A673 (cell line): ENCODE measurements around the gene WDFY3.

ENCODE experiments used
- CTCF ChIP-seq: fragments of 300-800, 200-600 bp; sonication (generic); conservative IDR thresholded peaks from 2 replicates; pipeline ENCODE4 v1.5.1; 2017; ENCODE audit warnings: low read depth, mild to moderate bottlenecking, antibody characterized with exemption, low read length, moderate library complexity, mixed read lengths
- EZH2 ChIP-seq: fragments of 200-600 bp; sonication (generic); IDR thresholded peaks from 2 replicates; pipeline ENCODE4 v1.6.1; 2017; ENCODE audit warnings: borderline replicate concordance, low read depth, mild to moderate bottlenecking, mixed read lengths, antibody characterized with exemption, low read length; ENCODE audit not compliant: poor library complexity, severe bottlenecking

DNA sequence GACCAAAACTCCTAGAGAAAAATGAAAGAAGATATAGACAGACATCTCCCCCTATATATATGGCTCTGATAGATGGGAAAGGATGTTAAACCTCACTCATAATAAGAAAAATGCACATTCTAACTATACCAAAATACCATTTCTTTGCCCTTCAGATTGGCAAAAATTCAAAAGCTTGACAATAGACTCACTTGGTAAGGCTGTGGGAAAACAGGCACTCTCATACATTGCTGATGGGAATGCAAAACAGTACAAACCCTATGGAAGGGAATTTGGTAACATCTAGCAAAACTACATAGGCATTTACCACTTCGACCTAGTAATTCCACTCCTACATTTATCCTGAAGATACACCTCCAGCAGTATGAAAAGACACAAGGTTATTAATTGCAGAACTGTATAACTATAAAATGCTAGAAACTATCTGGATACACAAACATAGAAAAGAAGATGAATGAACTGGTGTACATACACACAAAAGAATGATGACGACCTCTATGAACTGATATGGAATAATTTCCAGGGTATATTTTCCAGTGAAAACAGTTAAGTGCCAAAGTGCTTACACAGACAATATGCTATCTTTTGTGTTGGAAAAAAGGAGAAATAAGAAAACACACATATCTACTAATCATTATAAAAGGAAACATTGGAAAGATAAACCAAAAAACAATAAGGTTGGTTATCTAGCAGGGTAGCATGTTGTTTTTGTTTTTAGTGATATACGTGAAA lies 48.5 kb downstream of the WDFY3 start:
- TF ChIP-seq CTCF (no peak), EZH2 (no peak)
